GM19468 (cell line): ENCODE data around the gene AJAP1.

Source experiments
- ATAC-seq: cut with Tn5 transposase; IDR thresholded peaks from one replicate; pipeline ENCODE4 v1.9.1; 2021; ENCODE audit warnings: mild to moderate bottlenecking, moderate library complexity, moderate number of reproducible peaks; ENCODE audit not compliant: unreplicated experiment; ENCODE audit errors: extremely low read depth

The AJAP1 gene

GRCh38 chr1:4696753-4697152 is 42.3 kb downstream of the AJAP1 start:
- ATAC-seq: no peak

GRCh38 chr1:4697801-4698200 is 43.4 kb downstream of the AJAP1 start:
- no peak for ATAC-seq

GRCh38 chr1:4698911-4699310 is 44.5 kb downstream of the AJAP1 start:
- ATAC-seq: no peak

- ATAC-seq: no peak
Measured at GRCh38 chr1:4699376-4700301, 45.2 kb downstream of the AJAP1 start.

- ATAC-seq: no peak
Measured at GRCh38 chr1:4700801-4701200, 46.4 kb downstream of the AJAP1 start.

GRCh38 chr1:4701276-4701675 is 46.9 kb downstream of the AJAP1 start:
- no peak for ATAC-seq

- no peak for ATAC-seq
Measured at GRCh38 chr1:4702464-4702863, 48.1 kb downstream of the AJAP1 start.

GRCh38 chr1:4702932-4703331 is 48.5 kb downstream of the AJAP1 start:
- ATAC-seq: no peak

- no peak for ATAC-seq
Measured at GRCh38 chr1:4703646-4704045, 49.2 kb downstream of the AJAP1 start.

GRCh38 chr1:4708840-4709507 is 54.6 kb downstream of the AJAP1 start:
- no peak for ATAC-seq

GRCh38 chr1:4709641-4710040 is 55.2 kb downstream of the AJAP1 start:
- ATAC-seq: no peak

GRCh38 chr1:4710592-4711415 is 56.4 kb downstream of the AJAP1 start:
- no peak for ATAC-seq

- ATAC-seq: no peak
Measured at GRCh38 chr1:4711416-4712275, 57.2 kb downstream of the AJAP1 start.

- ATAC-seq: no peak
Measured at GRCh38 chr1:4713669-4714068, 59.3 kb downstream of the AJAP1 start.

- no peak for ATAC-seq
Measured at GRCh38 chr1:4716406-4716805, 62.0 kb downstream of the AJAP1 start.

GRCh38 chr1:4718071-4718470 is 63.7 kb downstream of the AJAP1 start:
- no peak for ATAC-seq

- no peak for ATAC-seq
Measured at GRCh38 chr1:4723106-4723505, 68.7 kb downstream of the AJAP1 start.

GRCh38 chr1:4724001-4724400 is 69.6 kb downstream of the AJAP1 start:
- ATAC-seq: no peak

GRCh38 chr1:4724695-4725250 is 70.4 kb downstream of the AJAP1 start:
- no peak for ATAC-seq
